Measurements from ENCODE around the gene WWC1. TPM values are rescaled to one million over a fixed set of nuclear protein-coding genes. Genes with fewer than 3 reads are reported as not detected.

The WWC1 gene
- total and polyA plus RNA-seq, 12 donors: 0.10 to 5.8 (median 0.55) TPM

GRCh38 chr5:168382421-168382820 lies 91.0 kb downstream of the WWC1 start:
- Histone ChIP-seq H3K27ac (no peak overlapping the region), H3K4me3 (no peak overlapping the region), H3K27me3 (no peaks in the 10 kb centered on the region), H3K4me1 (replicated peaks in 1 of 2) (no peaks in the 10 kb centered on the region), H3K9me3 (replicated peaks in 1 of 3) (no peaks in the 10 kb centered on the region), H3K36me3 (replicated peaks in 1 of 2) (no peaks in the 10 kb centered on the region)
- TF ChIP-seq POLR2A (IDR thresholded peaks at IDR 0.05) (no peak), CTCF (IDR thresholded peaks at IDR 0.05) (no peak)
- DNase-seq: no peak
- intact Hi-C loops (cut with DNase I): no loop called here
- 33 to 81% (median 71%) methylated on average over 3 of the region's 3 CpGs for WGBS, 4 donors

- no peak overlapping the region for H3K27ac ChIP-seq
- no peaks in the 10 kb centered on the region for H3K4me1 ChIP-seq (replicated peaks in 1 of 2)
- intact Hi-C loops (cut with DNase I): no loop called here
- TF ChIP-seq CTCF (IDR thresholded peaks at IDR 0.05): no peak
- TF ChIP-seq POLR2A (IDR thresholded peaks at IDR 0.05): no peak
- H3K9me3 ChIP-seq (replicated peaks in 1 of 3): no peaks in the 10 kb centered on the region
- no peak overlapping the region for H3K4me3 ChIP-seq
- no peak for DNase-seq
- H3K36me3 ChIP-seq (replicated peaks in 1 of 2): no peaks in the 10 kb centered on the region
- 59 to 83% (median 76%) methylated on average over 3 to 4 of the region's 4 CpGs for WGBS, 4 donors
- no peaks in the 10 kb centered on the region for H3K27me3 ChIP-seq
These were observed 99.0 kb downstream of the WWC1 start for GRCh38 chr5:168390491-168390890.

- no peak for TF ChIP-seq CTCF (IDR thresholded peaks at IDR 0.05)
- no peak for TF ChIP-seq POLR2A (IDR thresholded peaks at IDR 0.05)
- Histone ChIP-seq H3K27me3 (no peaks in the 10 kb centered on the region), H3K36me3 (replicated peaks in 1 of 2) (no peaks in the 10 kb centered on the region), H3K4me1 (replicated peaks in 1 of 2) (no peaks in the 10 kb centered on the region), H3K4me3 (no peak overlapping the region), H3K9me3 (replicated peaks in 1 of 3) (no peaks in the 10 kb centered on the region), H3K27ac (no peak overlapping the region)
- WGBS, 4 donors: 81 to 89% (median 85%) methylated on average over 3 of the region's 3 CpGs
- DNase-seq: no peak
- intact Hi-C loops (cut with DNase I): no loop called here
These were observed 102.3 kb downstream of the WWC1 start for GRCh38 chr5:168393773-168394172.

- no peaks in the 10 kb centered on the region for H3K36me3 ChIP-seq (replicated peaks in 1 of 2)
- H3K27ac ChIP-seq: no peak overlapping the region
- WGBS, 4 donors: 56 to 79% (median 67%) methylated on average over 4 of the region's 4 CpGs
- no peak overlapping the region for H3K4me3 ChIP-seq
- intact Hi-C loops (cut with DNase I): no loop called here
- no peaks in the 10 kb centered on the region for H3K9me3 ChIP-seq (replicated peaks in 1 of 3)
- DNase-seq: no peak
- no peaks in the 10 kb centered on the region for H3K4me1 ChIP-seq (replicated peaks in 1 of 2)
- H3K27me3 ChIP-seq: no peaks in the 10 kb centered on the region
- TF ChIP-seq POLR2A (IDR thresholded peaks at IDR 0.05) (no peak), CTCF (IDR thresholded peaks at IDR 0.05) (no peak)
These were observed 109.2 kb downstream of the WWC1 start for GRCh38 chr5:168400429-168401220.

All from adrenal gland (tissue), 12 donors.